AG04449 (cell line): Measurements from ENCODE around the gene ATXN7L1.

Experiments used
- CTCF ChIA-PET: fragments of 350-600 bp; formaldehyde crosslinking; extraction: SDS; loops from one replicate; lab custom pipeline; 2021; ENCODE audit warnings: antibody characterized with exemption; lab: Yijun Ruan, JAX
- POLR2A ChIA-PET: fragments of 400-600, 350-600 bp; formaldehyde crosslinking; extraction: SDS; loops from one replicate; lab custom pipeline; 2020; ENCODE audit warnings: antibody characterized with exemption, inconsistent platforms; lab: Yijun Ruan, JAX
- DNase-seq: peaks from one replicate; pipeline ENCODE4 v3.0.0-alpha.2; 2010; ENCODE audit warnings: low read depth, low spot score
- H3K4me3 ChIP-seq: 2 replicates; pipeline ENCODE4 v1.5.1; 2011; ENCODE audit warnings: low read depth, mild to moderate bottlenecking, control low read depth, low read length
- TF ChIP-seq, protein P1 (sequence below): IDR thresholded peaks from one replicate; pipeline ENCODE4 v1.5.1; 2011; ENCODE audit warnings: mild to moderate bottlenecking, moderate library complexity, low read length, control low read depth, inconsistent platforms; ENCODE audit not compliant: insufficient read depth; ENCODE audit errors: missing control alignments

The ATXN7L1 gene

GRCh38 chr7:105621617-105622016 lies 254.8 kb downstream of the ATXN7L1 start:
- no peak overlapping the region for H3K4me3 ChIP-seq
- TF ChIP-seq, protein P1, sequence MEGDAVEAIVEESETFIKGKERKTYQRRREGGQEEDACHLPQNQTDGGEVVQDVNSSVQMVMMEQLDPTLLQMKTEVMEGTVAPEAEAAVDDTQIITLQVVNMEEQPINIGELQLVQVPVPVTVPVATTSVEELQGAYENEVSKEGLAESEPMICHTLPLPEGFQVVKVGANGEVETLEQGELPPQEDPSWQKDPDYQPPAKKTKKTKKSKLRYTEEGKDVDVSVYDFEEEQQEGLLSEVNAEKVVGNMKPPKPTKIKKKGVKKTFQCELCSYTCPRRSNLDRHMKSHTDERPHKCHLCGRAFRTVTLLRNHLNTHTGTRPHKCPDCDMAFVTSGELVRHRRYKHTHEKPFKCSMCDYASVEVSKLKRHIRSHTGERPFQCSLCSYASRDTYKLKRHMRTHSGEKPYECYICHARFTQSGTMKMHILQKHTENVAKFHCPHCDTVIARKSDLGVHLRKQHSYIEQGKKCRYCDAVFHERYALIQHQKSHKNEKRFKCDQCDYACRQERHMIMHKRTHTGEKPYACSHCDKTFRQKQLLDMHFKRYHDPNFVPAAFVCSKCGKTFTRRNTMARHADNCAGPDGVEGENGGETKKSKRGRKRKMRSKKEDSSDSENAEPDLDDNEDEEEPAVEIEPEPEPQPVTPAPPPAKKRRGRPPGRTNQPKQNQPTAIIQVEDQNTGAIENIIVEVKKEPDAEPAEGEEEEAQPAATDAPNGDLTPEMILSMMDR = no peak
- no peak for DNase-seq
- POLR2A ChIA-PET = no interaction called here
- CTCF ChIA-PET = no interaction called here

- DNase-seq = no peak
- POLR2A ChIA-PET = no interaction called here
- TF ChIP-seq, protein P1 = no peak
- CTCF ChIA-PET = no interaction called here
- H3K4me3 ChIP-seq = no peak overlapping the region
Observed at GRCh38 chr7:105621176-105621575, 255.2 kb downstream of the ATXN7L1 start.

- DNase-seq = no peak
- POLR2A ChIA-PET = no interaction called here
- CTCF ChIA-PET = interaction anchor here (0.9 kb wide), 1 partner anchor 30 kb away, joined by 3 read pairs; no protein-coding TSS in a partner anchor
- H3K4me3 ChIP-seq = no peak overlapping the region
- TF ChIP-seq, protein P1 = no peak
Observed at GRCh38 chr7:105619590-105619989, 256.8 kb downstream of the ATXN7L1 start.

GRCh38 chr7:105618016-105618296 lies 258.4 kb downstream of the ATXN7L1 start:
- TF ChIP-seq, protein P1 = no peak
- CTCF ChIA-PET = interaction anchor here (1.0 kb wide), 1 partner anchor 29 kb away, joined by 3 read pairs; no protein-coding TSS in a partner anchor
- no peak for DNase-seq
- no peak overlapping the region for H3K4me3 ChIP-seq
- POLR2A ChIA-PET = no interaction called here

GRCh38 chr7:105617280-105618015 lies 259.0 kb downstream of the ATXN7L1 start:
- H3K4me3 ChIP-seq = no peak overlapping the region
- CTCF ChIA-PET = interaction anchor here (1.0 kb wide), 1 partner anchor 29 kb away, joined by 3 read pairs; no protein-coding TSS in a partner anchor
- TF ChIP-seq, protein P1 = no peak
- DNase-seq = no peak
- POLR2A ChIA-PET = no interaction called here

DNA sequence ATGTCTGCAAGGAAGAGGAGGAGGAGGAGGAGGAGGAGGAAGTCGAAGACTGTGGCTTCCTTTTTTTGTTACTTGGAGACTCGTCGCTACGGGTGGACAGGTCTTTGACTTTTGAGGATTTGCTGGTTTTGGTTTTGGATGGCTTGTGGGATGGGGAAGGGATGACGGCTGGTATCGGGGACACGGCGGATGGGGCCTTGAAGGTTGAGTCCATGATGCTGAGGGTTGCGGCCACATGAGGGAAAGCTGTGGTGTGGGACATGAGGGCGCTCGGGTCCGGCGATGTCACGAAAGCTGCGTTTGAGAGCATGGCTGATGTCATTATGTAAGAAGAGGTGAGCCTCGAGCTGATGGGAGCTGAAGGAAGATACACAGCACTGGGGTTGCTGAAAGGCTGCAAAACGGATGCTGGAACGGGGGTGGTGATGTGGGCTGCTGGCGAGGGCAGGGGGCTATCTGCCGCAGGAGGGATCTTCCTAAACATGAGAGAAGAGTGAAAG lies 262.0 kb downstream of the ATXN7L1 start:
- TF ChIP-seq, protein P1 = no peak
- POLR2A ChIA-PET = no interaction called here
- CTCF ChIA-PET = no interaction called here
- no peak overlapping the region for H3K4me3 ChIP-seq
- DNase-seq = no peak
